ENCODE results near the gene FAM13A. TPM values are rescaled to one million over a fixed set of nuclear protein-coding genes. Genes with fewer than 3 reads are reported as not detected.

Gene FAM13A
- polyA plus RNA-seq, 1 donor from 2014 or later: 4.0 TPM

GRCh38 chr4:88981556-88981955 lies 75.4 kb downstream of the FAM13A start:
- TF ChIP-seq EZH2 (IDR thresholded peaks at IDR 0.05; ENCODE audit: borderline replicate concordance, insufficient read depth, low read length, poor library complexity, severe bottlenecking): no peak
- no peak for TF ChIP-seq CTCF (IDR thresholded peaks at IDR 0.05; ENCODE audit: poor library complexity, severe bottlenecking)
- no peak for TF ChIP-seq RAD21 (conservative IDR thresholded peaks at IDR 0.05)
- TF ChIP-seq SMC3 (conservative IDR thresholded peaks at IDR 0.05; ENCODE audit: poor library complexity): no peak
- no peak for TF ChIP-seq EP300 (conservative IDR thresholded peaks at IDR 0.05; ENCODE audit: poor library complexity, severe bottlenecking)
- no peak overlapping the region for H3K4me2 ChIP-seq (ENCODE audit: low read length)

GRCh38 chr4:88979276-88979675 lies 77.7 kb downstream of the FAM13A start:
- H3K27ac ChIP-seq (ENCODE audit: low read length): no peak overlapping the region
- no peaks in the 10 kb centered on the region for H3K36me3 ChIP-seq (ENCODE audit: insufficient read depth, low read length)
- no peaks in the 10 kb centered on the region for H3K9me3 ChIP-seq (ENCODE audit: low read length)
- H3K4me3 ChIP-seq (ENCODE audit: low read length): no peak overlapping the region
- H3K79me2 ChIP-seq (replicated peaks; ENCODE audit: insufficient read depth, low read length): no peaks in the 10 kb centered on the region
- no peaks in the 10 kb centered on the region for H3K27me3 ChIP-seq (ENCODE audit: insufficient read depth, low read depth, low read length)
- H3K9ac ChIP-seq (ENCODE audit: low read length): no peak overlapping the region
- no peaks in the 10 kb centered on the region for H3F3A ChIP-seq (ENCODE audit: insufficient read depth, low read length, poor library complexity, severe bottlenecking)
- no peaks in the 10 kb centered on the region for H4K20me1 ChIP-seq (ENCODE audit: insufficient read depth)
- H2AFZ ChIP-seq (ENCODE audit: low read depth, low read length): no peak overlapping the region
- no peaks in the 10 kb centered on the region for H3K9me2 ChIP-seq (ENCODE audit: insufficient read depth, low read length)
- TF ChIP-seq TAF1 (IDR thresholded peaks at IDR 0.05; ENCODE audit: low read depth) (no peak), REST (IDR thresholded peaks at IDR 0.05; ENCODE audit: borderline replicate concordance) (no peak), EZH2 (IDR thresholded peaks at IDR 0.05; ENCODE audit: borderline replicate concordance, insufficient read depth, low read length, poor library complexity, severe bottlenecking) (no peak), SMC3 (conservative IDR thresholded peaks at IDR 0.05; ENCODE audit: poor library complexity) (no peak), CTCF (IDR thresholded peaks at IDR 0.05; ENCODE audit: poor library complexity, severe bottlenecking) (no peak), POLR2AphosphoS5 (IDR thresholded peaks at IDR 0.05) (no peak), RAD21 (conservative IDR thresholded peaks at IDR 0.05) (no peak), MXI1 (conservative IDR thresholded peaks at IDR 0.05; ENCODE audit: poor library complexity, severe bottlenecking) (no peak), EP300 (conservative IDR thresholded peaks at IDR 0.05; ENCODE audit: poor library complexity, severe bottlenecking) (no peak)
- H3K4me2 ChIP-seq (ENCODE audit: low read length): no peak overlapping the region

More at GRCh38 chr4:88981556-88981955, 75.4 kb downstream of the FAM13A start:
- Histone ChIP-seq H3K9ac (ENCODE audit: low read length) (no peak overlapping the region), H3K9me2 (ENCODE audit: insufficient read depth, low read length) (no peaks in the 10 kb centered on the region), H3K27me3 (ENCODE audit: insufficient read depth, low read depth, low read length) (no peaks in the 10 kb centered on the region), H3K27ac (ENCODE audit: low read length) (no peak overlapping the region), H4K20me1 (ENCODE audit: insufficient read depth) (no peaks in the 10 kb centered on the region), H3K36me3 (ENCODE audit: insufficient read depth, low read length) (no peaks in the 10 kb centered on the region), H3K4me3 (ENCODE audit: low read length) (no peak overlapping the region), H2AFZ (ENCODE audit: low read depth, low read length) (no peak overlapping the region), H3K9me3 (ENCODE audit: low read length) (no peaks in the 10 kb centered on the region), H3K79me2 (replicated peaks; ENCODE audit: insufficient read depth, low read length) (no peaks in the 10 kb centered on the region), H3F3A (ENCODE audit: insufficient read depth, low read length, poor library complexity, severe bottlenecking) (no peaks in the 10 kb centered on the region)
